SU-DHL-6 (cell line): ENCODE results near the gene CDC42BPA.

Source experiments
- EZH2phosphoT487 ChIP-seq: fragments of 200-600 bp; sonication (generic), shearing (Covaris generic); conservative IDR thresholded peaks from 2 replicates; pipeline ENCODE4 v1.6.1; 2018; ENCODE audit warnings: mild to moderate bottlenecking, antibody characterized with exemption, low read length, moderate library complexity, mixed read lengths
- TF ChIP-seq, protein P1 (sequence below): fragments of 200-600 bp; sonication (generic); IDR thresholded peaks from one replicate; pipeline ENCODE4 v1.5.1; 2017; ENCODE audit warnings: antibody characterized with exemption, mild to moderate bottlenecking, low read length, moderate library complexity; ENCODE audit not compliant: insufficient read depth, poor library complexity, severe bottlenecking

DNA sequence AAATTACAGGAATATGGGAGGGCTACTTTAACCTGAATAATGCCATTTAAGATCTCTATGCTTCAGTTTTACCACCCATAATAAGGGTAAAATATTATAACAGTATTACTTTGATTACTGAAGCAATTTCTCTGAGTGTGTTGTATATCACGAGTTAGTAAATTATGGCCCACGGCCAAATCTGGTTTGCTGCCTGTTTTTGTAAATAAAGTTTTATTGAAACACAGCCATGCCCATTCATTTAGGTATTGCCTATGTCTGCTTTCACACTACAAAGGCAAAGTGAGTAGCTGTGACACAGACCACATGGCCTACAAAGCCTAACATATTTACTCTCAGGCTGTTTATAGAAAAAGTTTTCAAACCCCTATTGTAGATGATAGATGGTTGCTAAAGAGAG, 156.8 kb downstream of the CDC42BPA start:
- TF ChIP-seq, protein P1, sequence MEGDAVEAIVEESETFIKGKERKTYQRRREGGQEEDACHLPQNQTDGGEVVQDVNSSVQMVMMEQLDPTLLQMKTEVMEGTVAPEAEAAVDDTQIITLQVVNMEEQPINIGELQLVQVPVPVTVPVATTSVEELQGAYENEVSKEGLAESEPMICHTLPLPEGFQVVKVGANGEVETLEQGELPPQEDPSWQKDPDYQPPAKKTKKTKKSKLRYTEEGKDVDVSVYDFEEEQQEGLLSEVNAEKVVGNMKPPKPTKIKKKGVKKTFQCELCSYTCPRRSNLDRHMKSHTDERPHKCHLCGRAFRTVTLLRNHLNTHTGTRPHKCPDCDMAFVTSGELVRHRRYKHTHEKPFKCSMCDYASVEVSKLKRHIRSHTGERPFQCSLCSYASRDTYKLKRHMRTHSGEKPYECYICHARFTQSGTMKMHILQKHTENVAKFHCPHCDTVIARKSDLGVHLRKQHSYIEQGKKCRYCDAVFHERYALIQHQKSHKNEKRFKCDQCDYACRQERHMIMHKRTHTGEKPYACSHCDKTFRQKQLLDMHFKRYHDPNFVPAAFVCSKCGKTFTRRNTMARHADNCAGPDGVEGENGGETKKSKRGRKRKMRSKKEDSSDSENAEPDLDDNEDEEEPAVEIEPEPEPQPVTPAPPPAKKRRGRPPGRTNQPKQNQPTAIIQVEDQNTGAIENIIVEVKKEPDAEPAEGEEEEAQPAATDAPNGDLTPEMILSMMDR, result no peak
- TF ChIP-seq EZH2phosphoT487, result no peak
